NCI-H526 treated with DMSO at 0.1 percent for 48 hours (cell line): ENCODE measurements around the gene SYT5.
"Not testable (repeated sequence)": the region's sequence is repeated elsewhere in the genome, so short reads cannot be mapped to it uniquely, and the experiment has no call there.

Experiments
- DNase-seq: peaks from one replicate; lab custom pipeline; 2025; lab: John Stamatoyannopoulos, UW

The SYT5 gene

GRCh38 chr19:55179606-55180484 lies at the start of gene SYT5:
Gene SYT5 (minus strand): TSS chr19:55180289. CDS start chr19:55179041, 1,248 bp downstream.
- no peak for DNase-seq

- no peak for DNase-seq
These were observed 49.7 kb upstream of the SYT5 start for GRCh38 chr19:55229789-55230182.

- DNase-seq = no peak
These were observed 49.2 kb upstream of the SYT5 start for GRCh38 chr19:55229145-55229788.

GRCh38 chr19:55228403-55229031 lies 48.4 kb upstream of the SYT5 start, which contains the start of gene TMEM86B:
Gene TMEM86B (minus strand): TSS chr19:55228763. CDS start chr19:55228741, 22 bp downstream.
- DNase-seq = no peak

GRCh38 chr19:55228015-55228391 lies 47.9 kb upstream of the SYT5 start:
- no peak for DNase-seq

- no peak for DNase-seq
These were observed 47.3 kb upstream of the SYT5 start for GRCh38 chr19:55227241-55228014.

GRCh38 chr19:55226788-55227187 lies 46.7 kb upstream of the SYT5 start:
- no peak for DNase-seq

- DNase-seq = no peak
These were observed 46.2 kb upstream of the SYT5 start for GRCh38 chr19:55226273-55226672.

GRCh38 chr19:55225415-55225958 lies 45.4 kb upstream of the SYT5 start:
- no peak for DNase-seq

GRCh38 chr19:55224679-55225414 lies 44.8 kb upstream of the SYT5 start:
- DNase-seq = not testable (repeated sequence)

GRCh38 chr19:55224038-55224665 lies 44.1 kb upstream of the SYT5 start:
- DNase-seq = no peak

- no peak for DNase-seq
These were observed 43.4 kb upstream of the SYT5 start for GRCh38 chr19:55223291-55224037.

- no peak for DNase-seq
These were observed 40.4 kb upstream of the SYT5 start for GRCh38 chr19:55220525-55220924.

- DNase-seq = peak; percentile 95
These were observed 36.5 kb upstream of the SYT5 start for GRCh38 chr19:55216461-55217198.

GRCh38 chr19:55213547-55213946 lies 33.5 kb upstream of the SYT5 start:
- no peak for DNase-seq

- no peak for DNase-seq
These were observed 32.4 kb upstream of the SYT5 start for GRCh38 chr19:55212447-55212846.

- no peak for DNase-seq
These were observed 29.8 kb upstream of the SYT5 start for GRCh38 chr19:55209693-55210472.
